OCI-LY7 (cell line): ENCODE data around the gene GPR35. TPM values are rescaled to one million over a fixed set of nuclear protein-coding genes. Genes with fewer than 3 reads are reported as not detected.

ENCODE experiments used
- BruUV-seq: library from RNA; stranded (reverse); fragments of 400-500 nt; replicated peaks from 2 replicates; lab custom pipeline; 2021; lab: Mats Ljungman, UMichigan
- CTCF ChIA-PET: fragments of 300-600 bp; sonication (Branson Sonifier 250); formaldehyde crosslinking; loops from one replicate; lab custom pipeline; 2022; ENCODE audit warnings: antibody characterized with exemption; ENCODE audit not compliant: unreplicated experiment; lab: Charles Lee
- POLR2A ChIA-PET: fragments of 300-600 bp; sonication (Branson Sonifier 250); formaldehyde crosslinking; loops from one replicate; lab custom pipeline; 2022; ENCODE audit warnings: antibody characterized with exemption; lab: Charles Lee
- DNase-seq: peaks from one replicate; pipeline ENCODE4 v3.0.0-alpha.2; 2015; ENCODE audit warnings: low spot score
- H2AFZ ChIP-seq: fragments of 200-600 bp; sonication (generic), shearing (Covaris generic); 2 replicates; pipeline ENCODE4 v1.6.1; 2014; ENCODE audit warnings: mild to moderate bottlenecking, antibody characterized with exemption, low read length, moderate library complexity
- H3K27ac ChIP-seq: fragments of 200-600 bp; sonication (generic); 2 replicates; pipeline ENCODE4 v1.5.1; 2014; ENCODE audit warnings: mixed run types, low read depth, mild to moderate bottlenecking, moderate library complexity, low read length, inconsistent platforms; ENCODE audit not compliant: poor library complexity, severe bottlenecking
- H3K36me3 ChIP-seq: fragments of 200-600 bp; sonication (generic); 2 replicates; pipeline ENCODE4 v1.6.1; 2014; ENCODE audit warnings: mild to moderate bottlenecking, antibody characterized with exemption, low read length, moderate library complexity, mixed read lengths; ENCODE audit not compliant: insufficient read depth
- H3K4me1 ChIP-seq: fragments of 200-600 bp; sonication (generic); 2 replicates; pipeline ENCODE4 v1.5.1; 2014; ENCODE audit warnings: mild to moderate bottlenecking, low read length; ENCODE audit not compliant: insufficient read depth, poor library complexity, severe bottlenecking
- H3K4me2 ChIP-seq: fragments of 200-600 bp; sonication (generic); 2 replicates; pipeline ENCODE4 v1.6.1; 2014; ENCODE audit warnings: mild to moderate bottlenecking, low read length
- H3K4me3 ChIP-seq: fragments of 200-600 bp; sonication (generic); 2 replicates; pipeline ENCODE4 v1.5.1; 2014; ENCODE audit warnings: mild to moderate bottlenecking, low read depth, low read length; ENCODE audit not compliant: poor library complexity, severe bottlenecking
- H3K79me2 ChIP-seq: fragments of 200-600 bp; sonication (generic); 2 replicates; pipeline ENCODE4 v1.6.1; 2016; ENCODE audit warnings: low read depth, mild to moderate bottlenecking, low read length, moderate library complexity, mixed read lengths; ENCODE audit not compliant: insufficient read depth
- H3K9me2 ChIP-seq: fragments of 200-600 bp; sonication (generic); 2 replicates; pipeline ENCODE4 v1.6.1; 2016; ENCODE audit warnings: mild to moderate bottlenecking, low read length, mixed read lengths; ENCODE audit not compliant: insufficient read depth
- H3K9me3 ChIP-seq: fragments of 200-600 bp; sonication (generic); 2 replicates; pipeline ENCODE4 v1.6.1; 2014; ENCODE audit warnings: mild to moderate bottlenecking, mixed run types, low read length, mixed read lengths
- H4K20me1 ChIP-seq: fragments of 200-600 bp; sonication (generic); 2 replicates; pipeline ENCODE4 v1.6.1; 2014; ENCODE audit warnings: mild to moderate bottlenecking, antibody characterized with exemption, low read length, moderate library complexity, mixed read lengths; ENCODE audit not compliant: insufficient read depth
- CTCF ChIP-seq: fragments of 200-600 bp; sonication (generic); conservative IDR thresholded peaks from 2 replicates; pipeline ENCODE4 v1.5.1; 2014; ENCODE audit warnings: mild to moderate bottlenecking, antibody characterized with exemption, low read length, moderate library complexity, mixed read lengths
- EZH2phosphoT487 ChIP-seq: fragments of 200-600 bp; sonication (generic); IDR thresholded peaks from 2 replicates; pipeline ENCODE4 v1.6.1; 2018; ENCODE audit warnings: low read depth, borderline replicate concordance, mild to moderate bottlenecking, mixed run types, antibody characterized with exemption, low read length, moderate library complexity, mixed read lengths
- intact Hi-C: fragments of 100-400 bp; cut with micrococcal nuclease; formaldehyde crosslinking; loops from one replicate; pipeline ENCODE4 v1.10.0; 2022; ENCODE audit not compliant: unreplicated experiment
- total RNA-seq, 2 experiments: library from RNA; depleted of rRNA in 1 of 2; stranded (reverse); fragments of >200 nt in 1 of 2; shearing (Covaris generic) in 1 of 2; gene quantifications; 2 replicates each; pipeline ENCODE4 v1.2.3, GENCODE V29; 2014 to 2022

Gene GPR35
- total RNA-seq, 2 experiments from 2014 or later, result 0.88 to 2.4 TPM

- H3K4me1 ChIP-seq, result no peaks in the 10 kb centered on the region
- no TSS peak for BruUV-seq
- H3K9me3 ChIP-seq, result no peaks in the 10 kb centered on the region
- TF ChIP-seq EZH2phosphoT487 (no peak), CTCF (no peak)
- DNase-seq, result no peak
- ChIA-PET POLR2A (no interaction called here), CTCF (no interaction called here)
- H3K36me3 ChIP-seq, result peaks cover 8% of the 10 kb centered on the region; the same call in 1 of the 2 replicates
- no peak overlapping the region for H3K27ac ChIP-seq
- intact Hi-C loops, result no loop called here
- H4K20me1 ChIP-seq, result no peaks in the 10 kb centered on the region
- no peak overlapping the region for H2AFZ ChIP-seq
- no peaks in the 10 kb centered on the region for H3K79me2 ChIP-seq
- H3K9me2 ChIP-seq, result no peaks in the 10 kb centered on the region
- H3K4me3 ChIP-seq, result no peak overlapping the region
- no peak overlapping the region for H3K4me2 ChIP-seq
Measured at GRCh38 chr2:240603081-240603835, 22.0 kb upstream of the GPR35 start.

- Histone ChIP-seq H3K79me2 (no peaks in the 10 kb centered on the region), H4K20me1 (no peaks in the 10 kb centered on the region), H3K9me3 (no peaks in the 10 kb centered on the region), H3K4me2 (no peak overlapping the region), H3K4me1 (no peaks in the 10 kb centered on the region), H3K27ac (no peak overlapping the region), H3K36me3 (peaks cover 2% of the 10 kb centered on the region; the same call in 1 of the 2 replicates), H3K4me3 (no peak overlapping the region), H3K9me2 (no peaks in the 10 kb centered on the region), H2AFZ (no peak overlapping the region)
- ChIA-PET POLR2A (no interaction called here), CTCF (no interaction called here)
- no TSS peak for BruUV-seq
- no peak for DNase-seq
- TF ChIP-seq CTCF, result no peak
- TF ChIP-seq EZH2phosphoT487, result no peak
- intact Hi-C loops, result no loop called here
Measured at GRCh38 chr2:240603846-240604245, 21.4 kb upstream of the GPR35 start.

- POLR2A ChIA-PET, result no interaction called here
- BruUV-seq, result no TSS peak
- CTCF ChIA-PET, result no interaction called here
- Histone ChIP-seq H3K36me3 (no peaks in the 10 kb centered on the region; the same call in 1 of the 2 replicates), H3K9me3 (no peaks in the 10 kb centered on the region), H3K4me2 (no peak overlapping the region), H3K9me2 (no peaks in the 10 kb centered on the region), H4K20me1 (no peaks in the 10 kb centered on the region), H3K4me3 (no peak overlapping the region), H3K4me1 (no peaks in the 10 kb centered on the region), H3K79me2 (no peaks in the 10 kb centered on the region), H3K27ac (no peak overlapping the region), H2AFZ (no peak overlapping the region)
- intact Hi-C loops, result no loop called here
- DNase-seq, result peak; percentile 27
- TF ChIP-seq EZH2phosphoT487 (no peak), CTCF (peak; percentile 64)
Measured at GRCh38 chr2:240604291-240604938, 20.9 kb upstream of the GPR35 start.
